Measurements from ENCODE around the gene LYPD6.

Gene LYPD6

GRCh38 chr2:149330127-149331022 lies at the start of gene LYPD6:
Gene LYPD6 (plus strand): TSS chr2:149330587. CDS start chr2:149437709, 107,122 bp downstream.
- Histone ChIP-seq H3K27ac (peak within 1 kb of the TSS; percentile 81), H3K9me3 (ENCODE audit: severe bottlenecking) (no peaks in the 10 kb centered on the region), H3K36me3 (no peaks in the 10 kb centered on the region), H3K4me3 (ENCODE audit: low read depth, low read length) (peak within 1 kb of the TSS; percentile 87), H3K27me3 (ENCODE audit: insufficient read depth, low read depth, severe bottlenecking) (no peaks in the 10 kb centered on the region)
- peak; percentile 68 for DNase-seq
- no peak for TF ChIP-seq CTCF (IDR thresholded peaks at IDR 0.05; ENCODE audit: low read depth, low read length)

GRCh38 chr2:149281441-149281840 lies 48.9 kb upstream of the LYPD6 start:
- DNase-seq = no peak
- no peak for TF ChIP-seq CTCF (IDR thresholded peaks at IDR 0.05; ENCODE audit: low read depth, low read length)
- Histone ChIP-seq H3K9me3 (ENCODE audit: severe bottlenecking) (no peaks in the 10 kb centered on the region), H3K4me3 (ENCODE audit: low read depth, low read length) (no peak overlapping the region), H3K27me3 (ENCODE audit: insufficient read depth, low read depth, severe bottlenecking) (peaks cover 7% of the 10 kb centered on the region), H3K36me3 (no peaks in the 10 kb centered on the region), H3K27ac (no peak overlapping the region)

- no peak for DNase-seq
- no peaks in the 10 kb centered on the region for H3K9me3 ChIP-seq (ENCODE audit: severe bottlenecking)
- peaks cover 15% of the 10 kb centered on the region for H3K27me3 ChIP-seq (ENCODE audit: insufficient read depth, low read depth, severe bottlenecking)
- H3K36me3 ChIP-seq = no peaks in the 10 kb centered on the region
- TF ChIP-seq CTCF (IDR thresholded peaks at IDR 0.05; ENCODE audit: low read depth, low read length) = no peak
- H3K27ac ChIP-seq = no peak overlapping the region
- H3K4me3 ChIP-seq (ENCODE audit: low read depth, low read length) = no peak overlapping the region
These were observed 39.7 kb upstream of the LYPD6 start for GRCh38 chr2:149290662-149291061.

- TF ChIP-seq CTCF (IDR thresholded peaks at IDR 0.05; ENCODE audit: low read depth, low read length) = no peak
- H3K27ac ChIP-seq = no peak overlapping the region
- H3K9me3 ChIP-seq (ENCODE audit: severe bottlenecking) = no peaks in the 10 kb centered on the region
- DNase-seq = no peak
- no peak overlapping the region for H3K4me3 ChIP-seq (ENCODE audit: low read depth, low read length)
- no peaks in the 10 kb centered on the region for H3K36me3 ChIP-seq
- peaks cover 11% of the 10 kb centered on the region for H3K27me3 ChIP-seq (ENCODE audit: insufficient read depth, low read depth, severe bottlenecking)
These were observed 38.5 kb upstream of the LYPD6 start for GRCh38 chr2:149291881-149292280.

- Histone ChIP-seq H3K36me3 (no peaks in the 10 kb centered on the region), H3K27ac (no peak overlapping the region), H3K4me3 (ENCODE audit: low read depth, low read length) (no peak overlapping the region), H3K9me3 (ENCODE audit: severe bottlenecking) (no peaks in the 10 kb centered on the region), H3K27me3 (ENCODE audit: insufficient read depth, low read depth, severe bottlenecking) (peaks cover under 1% of the 10 kb centered on the region)
- no peak for DNase-seq
- no peak for TF ChIP-seq CTCF (IDR thresholded peaks at IDR 0.05; ENCODE audit: low read depth, low read length)
These were observed 34.4 kb upstream of the LYPD6 start for GRCh38 chr2:149296031-149296430.

Measured in WERI-Rb-1 (cell line).